ENCODE results near the gene MS4A6A.

The MS4A6A gene

DNA sequence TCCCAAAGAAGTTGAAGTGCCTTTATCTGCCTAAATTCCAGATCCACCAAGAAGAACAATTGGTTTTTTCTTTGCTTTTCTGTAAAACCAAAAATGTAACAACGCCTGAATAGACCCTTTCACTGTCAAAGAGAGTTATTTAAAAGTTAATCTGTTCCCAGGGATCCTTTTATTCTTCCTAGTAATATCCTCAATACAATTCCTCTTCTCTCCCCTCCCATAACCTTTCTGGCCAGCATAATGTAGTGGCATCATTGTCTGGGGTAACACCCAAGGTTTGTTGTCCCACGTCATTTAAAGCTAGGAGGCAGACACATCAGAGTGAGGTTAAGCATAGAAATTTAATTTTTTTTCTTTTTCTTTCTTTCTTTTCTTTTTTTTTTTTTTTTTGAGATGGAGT, 54.5 kb downstream of the MS4A6A start:
- no peak for DNase-seq (ENCODE audit: low spot score)

DNA sequence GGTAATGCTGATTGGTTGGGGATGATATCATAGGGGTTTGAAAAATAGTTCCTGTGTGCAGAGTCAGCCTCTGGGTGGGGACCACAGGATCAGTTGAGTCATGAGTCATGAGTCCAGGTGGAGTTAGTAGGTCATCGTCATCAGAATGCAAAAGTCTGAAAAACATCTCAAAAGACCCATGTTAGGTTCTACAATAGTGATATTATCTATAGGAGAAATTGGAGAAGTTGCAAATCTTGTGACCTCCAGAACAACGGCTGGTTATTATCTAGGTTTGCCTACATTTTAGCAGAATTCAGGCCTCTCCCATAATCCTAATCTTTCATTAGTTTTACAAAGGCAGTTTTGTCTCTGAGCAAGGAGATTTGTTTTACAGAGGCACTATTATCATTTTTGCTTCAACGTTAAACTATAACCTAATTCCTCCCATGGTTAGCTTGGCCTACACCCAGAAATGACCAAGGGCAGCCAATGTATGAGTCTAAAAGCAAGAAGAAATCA, 55.5 kb downstream of the MS4A6A start:
- DNase-seq (ENCODE audit: low spot score) = peak; percentile 34

DNA sequence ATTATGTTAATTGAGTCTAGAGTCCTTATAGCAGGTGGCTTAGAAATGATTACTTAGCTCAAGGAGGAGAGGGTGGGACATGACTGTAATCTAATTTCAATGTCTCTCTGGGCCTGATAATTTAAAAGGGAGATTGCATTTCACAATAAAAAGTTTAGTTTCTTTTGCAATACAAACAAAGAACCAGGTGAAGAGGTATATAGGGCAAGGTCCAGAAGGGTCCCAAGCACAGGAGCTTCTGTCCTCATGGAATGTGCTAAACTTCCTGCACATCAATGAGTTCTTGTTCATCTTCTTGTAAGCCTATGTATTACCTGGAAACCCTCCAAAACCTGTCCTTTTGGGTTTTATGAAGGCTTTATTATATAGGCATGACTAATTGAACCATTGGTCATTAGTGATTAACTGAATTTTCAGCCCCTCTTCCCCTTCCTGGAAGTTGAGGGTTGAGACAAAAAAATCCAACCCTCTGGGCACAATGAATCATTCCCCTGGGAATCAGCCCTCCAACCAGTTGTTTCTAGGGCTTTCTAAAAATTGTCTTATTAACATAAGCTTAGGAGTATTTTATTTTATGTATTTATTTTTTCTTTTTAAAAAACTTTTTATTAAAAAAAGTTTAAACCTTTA, 56.8 kb downstream of the MS4A6A start:
- peak; percentile 9 for DNase-seq (ENCODE audit: low spot score)

DNA sequence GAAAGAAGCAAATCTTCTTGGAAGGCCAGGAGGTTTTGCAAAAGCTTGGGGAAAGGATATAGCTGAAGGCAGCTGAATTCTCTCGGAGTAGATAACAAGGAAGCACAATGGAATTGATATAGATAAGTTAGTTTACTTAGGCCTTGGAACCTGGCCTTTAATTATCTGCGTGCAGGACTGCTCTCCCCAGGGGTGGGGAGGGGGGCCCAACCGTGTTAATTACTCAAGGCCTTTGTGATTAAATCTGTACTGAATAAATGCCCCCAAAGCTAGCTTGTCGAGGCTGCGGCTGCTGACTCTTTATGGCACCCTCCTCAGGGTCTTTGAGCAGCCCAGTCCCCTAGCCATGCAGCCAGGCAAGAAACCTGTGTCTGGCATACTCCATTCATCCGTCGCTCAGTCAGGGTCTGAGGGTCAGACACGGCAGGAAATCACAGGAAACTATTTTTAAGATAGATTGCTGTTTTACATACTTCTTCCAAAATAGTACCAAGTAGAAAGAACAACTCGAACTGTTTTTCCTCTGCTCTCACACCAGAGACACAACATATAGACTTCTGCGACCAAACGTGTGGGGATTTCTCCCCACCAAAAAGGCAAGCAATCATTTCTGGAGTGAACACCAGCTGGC, 58.0 kb downstream of the MS4A6A start:
- no peak for DNase-seq (ENCODE audit: low spot score)

Measured in LoVo (cell line).